Caco-2 (cell line): ENCODE data around the gene RASSF7. TPM values are rescaled to one million over a fixed set of nuclear protein-coding genes. Genes with fewer than 3 reads are reported as not detected.

ENCODE experiments used
- BruUV-seq: library from RNA; stranded (reverse); fragments of 400-500 nt; replicated peaks from 2 replicates; lab custom pipeline; 2021; lab: Mats Ljungman, UMichigan
- CTCF ChIA-PET: fragments of 300-600 bp; sonication (Branson Sonifier 250); formaldehyde crosslinking; loops from one replicate; lab custom pipeline; 2022; ENCODE audit warnings: antibody characterized with exemption; lab: Charles Lee
- POLR2A ChIA-PET: fragments of 300-600 bp; sonication (Branson Sonifier 250); formaldehyde crosslinking; loops from one replicate; lab custom pipeline; 2022; ENCODE audit warnings: antibody characterized with exemption; lab: Charles Lee
- DNase-seq, 2 experiments: peaks; one replicate each; pipeline versions ENCODE4 v3.0.0 to v3.0.0-alpha.2; 2020 to 2022
- H3K27me3 ChIP-seq: replicated peaks from 2 replicates; pipeline ENCODE4 v1.6.0; 2011; ENCODE audit warnings: low read length; ENCODE audit not compliant: control insufficient read depth, insufficient read depth
- H3K36me3 ChIP-seq: 2 replicates; pipeline ENCODE4 v1.5.1; 2011; ENCODE audit warnings: low read length; ENCODE audit not compliant: control insufficient read depth, insufficient read depth
- H3K4me1 ChIP-seq: fragments of 250-450 bp; sonication (Bioruptor Pico); 2 replicates; pipeline ENCODE4 v1.5.1; 2020; ENCODE audit warnings: mild to moderate bottlenecking
- H3K4me3 ChIP-seq: 2 replicates; pipeline ENCODE4 v1.5.1; 2011; ENCODE audit warnings: low read depth, mild to moderate bottlenecking, control low read depth, low read length
- H3K9me3 ChIP-seq: fragments of 250-450 bp; sonication (Bioruptor Pico); 2 replicates; pipeline ENCODE4 v1.5.1; 2020; ENCODE audit warnings: mild to moderate bottlenecking, moderate library complexity
- H3K27ac Mint-ChIP-seq: one replicate; pipeline ENCODE4 v1.8.0; 2022; ENCODE audit warnings: mixed read lengths; ENCODE audit not compliant: unreplicated experiment
- H3K27me3 Mint-ChIP-seq: one replicate; pipeline ENCODE4 v1.8.0; 2022; ENCODE audit warnings: mixed read lengths; ENCODE audit not compliant: insufficient read depth, unreplicated experiment
- H3K36me3 Mint-ChIP-seq: one replicate; pipeline ENCODE4 v1.8.0; 2022; ENCODE audit warnings: mild to moderate bottlenecking, mixed read lengths; ENCODE audit not compliant: insufficient read depth, unreplicated experiment
- H3K4me1 Mint-ChIP-seq: one replicate; pipeline ENCODE4 v1.8.0; 2022; ENCODE audit warnings: low read depth, mixed read lengths; ENCODE audit not compliant: unreplicated experiment
- H3K4me3 Mint-ChIP-seq: one replicate; pipeline ENCODE4 v1.8.0; 2022; ENCODE audit warnings: mild to moderate bottlenecking, moderate library complexity, mixed read lengths; ENCODE audit not compliant: unreplicated experiment
- H3K9me3 Mint-ChIP-seq: one replicate; pipeline ENCODE4 v1.8.0; 2022; ENCODE audit warnings: mixed read lengths; ENCODE audit not compliant: unreplicated experiment
- CTCF ChIP-seq, 2 experiments: fragments of 200-600 bp in 1 of 2; IDR thresholded peaks; 1 replicate in 1 of 2; 2 replicates in 1 of 2; pipeline versions ENCODE4 v1.5.1 to v1.8.0; 2011 to 2022; ENCODE audit warnings: antibody characterized with exemption in 1 of 2, control low read depth in 1 of 2, inconsistent platforms in 1 of 2, low read depth in 1 of 2, low read length in 1 of 2, mild to moderate bottlenecking in 1 of 2, moderate library complexity in 1 of 2; ENCODE audit not compliant: insufficient read depth in 1 of 2, severe bottlenecking in 1 of 2, unreplicated experiment in 1 of 2
- intact Hi-C: fragments of 100-400 bp; cut with micrococcal nuclease; formaldehyde crosslinking; loops from one replicate; pipeline ENCODE4 v1.10.0; 2022; ENCODE audit not compliant: unreplicated experiment
- total RNA-seq: library from RNA; stranded (reverse); gene quantifications from 2 replicates; pipeline ENCODE4 v1.2.3, GENCODE V29; 2022

Gene RASSF7
- total RNA-seq, 1 experiment from 2014 or later = 65.5 TPM

- no peak for TF ChIP-seq CTCF (IDR thresholded peaks at IDR 0.05; ENCODE audit: insufficient read depth in 1 of 2, low read depth in 1 of 2, low read length in 1 of 2, severe bottlenecking in 1 of 2, unreplicated experiment in 1 of 2)
- Mint-ChIP-seq H3K4me1 (peaks cover 6% of the 10 kb centered on the region), H3K27ac (no peak overlapping the region), H3K9me3 (no peaks in the 10 kb centered on the region), H3K36me3 (peaks cover 40% of the 10 kb centered on the region), H3K4me3 (peak overlapping the region; percentile 74), H3K27me3 (no peaks in the 10 kb centered on the region)
- no TSS peak for BruUV-seq
- no peaks in the 10 kb centered on the region for H3K27me3 ChIP-seq
- peak overlapping the region; percentile 99 for H3K4me3 ChIP-seq
- H3K4me1 ChIP-seq = peaks cover 54% of the 10 kb centered on the region
- intact Hi-C loops = loop anchor here (1.0 to 10.0 kb wide), 3 partner anchors 8 to 126 kb away; partner anchors contain the start of genes DEAF1, IRF7, LMNTD2 and RASSF7
- peak; percentile 95 to 99 for DNase-seq
- H3K36me3 ChIP-seq = 0 out of 2 replicates have a peak, but pooled peaks cover 1% of the 10 kb centered on the region
- H3K9me3 ChIP-seq = no peaks in the 10 kb centered on the region
- CTCF ChIA-PET = interaction anchor here (0.6 kb wide), 1 partner anchor 270 kb away, joined by 5 read pairs; no protein-coding TSS in a partner anchor
- POLR2A ChIA-PET = interaction anchor here (0.5 to 1.2 kb wide), 8 partner anchors 9 to 250 kb away, joined by 3 to 9 read pairs (median 4); partner anchors contain the start of genes DEAF1 and PNPLA2
Observed at GRCh38 chr11:568306-569157, 7.8 kb downstream of the RASSF7 start.

- Histone ChIP-seq H3K36me3 (0 out of 2 replicates have a peak, but pooled peaks cover 1% of the 10 kb centered on the region), H3K27me3 (no peaks in the 10 kb centered on the region), H3K4me3 (peak overlapping the region; percentile 78), H3K9me3 (no peaks in the 10 kb centered on the region), H3K4me1 (peaks cover 48% of the 10 kb centered on the region)
- H3K36me3 Mint-ChIP-seq = peaks cover 32% of the 10 kb centered on the region
- H3K9me3 Mint-ChIP-seq = no peaks in the 10 kb centered on the region
- peak overlapping the region; percentile 73 for H3K4me3 Mint-ChIP-seq
- POLR2A ChIA-PET = interaction anchor here (0.5 to 1.2 kb wide), 3 partner anchors 8 to 214 kb away, joined by 3 to 9 read pairs (median 3); no protein-coding TSS in a partner anchor
- peak overlapping the region; percentile 32 for H3K27ac Mint-ChIP-seq
- H3K4me1 Mint-ChIP-seq = peaks cover 10% of the 10 kb centered on the region
- intact Hi-C loops = loop anchor here (5.0 to 10.0 kb wide), 2 partner anchors 48 to 125 kb away; partner anchors contain the start of genes DEAF1, IRF7 and TMEM80
- TF ChIP-seq CTCF (IDR thresholded peaks at IDR 0.05; ENCODE audit: insufficient read depth in 1 of 2, low read depth in 1 of 2, low read length in 1 of 2, severe bottlenecking in 1 of 2, unreplicated experiment in 1 of 2) = no peak
- TSS peak; percentile 47 for BruUV-seq
- no peak for DNase-seq
- H3K27me3 Mint-ChIP-seq = no peaks in the 10 kb centered on the region
- CTCF ChIA-PET = no interaction called here
Observed at GRCh38 chr11:569158-569885, 8.6 kb downstream of the RASSF7 start.

- peaks cover 36% of the 10 kb centered on the region for H3K4me1 ChIP-seq
- no peaks in the 10 kb centered on the region for H3K27me3 ChIP-seq
- H3K36me3 ChIP-seq = 0 out of 2 replicates have a peak, but pooled peaks cover 1% of the 10 kb centered on the region
- peaks cover 19% of the 10 kb centered on the region for H3K36me3 Mint-ChIP-seq
- CTCF ChIA-PET = no interaction called here
- H3K4me3 ChIP-seq = no peak overlapping the region
- no peak overlapping the region for H3K27ac Mint-ChIP-seq
- H3K9me3 ChIP-seq = no peaks in the 10 kb centered on the region
- intact Hi-C loops = no loop called here
- H3K27me3 Mint-ChIP-seq = no peaks in the 10 kb centered on the region
- H3K9me3 Mint-ChIP-seq = no peaks in the 10 kb centered on the region
- no peak for DNase-seq
- no TSS peak for BruUV-seq
- no peak for TF ChIP-seq CTCF (IDR thresholded peaks at IDR 0.05; ENCODE audit: insufficient read depth in 1 of 2, low read depth in 1 of 2, low read length in 1 of 2, severe bottlenecking in 1 of 2, unreplicated experiment in 1 of 2)
- POLR2A ChIA-PET = no interaction called here
- no peak overlapping the region for H3K4me3 Mint-ChIP-seq
- peaks cover 22% of the 10 kb centered on the region for H3K4me1 Mint-ChIP-seq
Observed at GRCh38 chr11:571802-572185, 11.0 kb downstream of the RASSF7 start.
